Peyer's patch (tissue), 4 donors: Measurements from ENCODE around the gene SLC22A2. TPM values are rescaled to one million over a fixed set of nuclear protein-coding genes. Genes with fewer than 3 reads are reported as not detected.

Experiments
- DNase-seq, 3 donors: peaks; one replicate each; pipeline ENCODE4 v3.0.0-alpha.2; 2017 to 2019
- H3K27ac ChIP-seq, 4 donors: fragments of 200-600 bp; sonication (generic); one replicate each; pipeline ENCODE4 v1.5.1; 2016 to 2019
- H3K27me3 ChIP-seq, 2 donors: fragments of 200-600 bp; sonication (generic); one replicate each; pipeline ENCODE4 v1.5.1; 2019
- H3K36me3 ChIP-seq, 3 donors: fragments of 200-600 bp; sonication (generic); one replicate each; pipeline ENCODE4 v1.5.1; 2016 to 2019
- H3K4me1 ChIP-seq, 4 donors: fragments of 200-600 bp; sonication (generic); one replicate each; pipeline ENCODE4 v1.5.1; 2016 to 2019
- H3K4me3 ChIP-seq, 4 donors: fragments of 200-600 bp; sonication (generic); 1 replicate in 3 of 4; 2 replicates in 1 of 4; pipeline ENCODE4 v1.5.1; 2016 to 2019; ENCODE audit warnings: mild to moderate bottlenecking in 1 of 4
- H3K9me3 ChIP-seq, 4 donors: fragments of 200-600 bp; sonication (generic); one replicate each; pipeline ENCODE4 v1.5.1; 2016 to 2019; ENCODE audit warnings: mild to moderate bottlenecking in 1 of 4
- POLR2A ChIP-seq, 2 donors: fragments of 450-650 bp; IDR thresholded peaks; one replicate each; pipeline ENCODE4 v1.5.1; 2017; ENCODE audit warnings: antibody characterized with exemption in 2 of 2, mild to moderate bottlenecking in 2 of 2, moderate library complexity in 2 of 2
- total RNA-seq, 4 donors: library from RNA; depleted of rRNA; stranded (reverse); fragments of >200 nt; gene quantifications; one replicate each; pipeline ENCODE4 v1.1.0, GENCODE V29; 2016
- TF ChIP-seq, protein P1 (sequence below), 6 experiments: fragments of 450-650 bp in 4 of 6; fragments of 200-600 bp in 2 of 6; sonication (generic) in 1 of 6; IDR thresholded peaks; one replicate each; pipeline ENCODE4 v1.5.1; 2017 to 2019; ENCODE audit warnings: antibody characterized with exemption in 6 of 6, mild to moderate bottlenecking in 3 of 6, moderate library complexity in 1 of 6

SLC22A2 gene
- total RNA-seq, 4 donors from 2014 or later: not detected

DNA sequence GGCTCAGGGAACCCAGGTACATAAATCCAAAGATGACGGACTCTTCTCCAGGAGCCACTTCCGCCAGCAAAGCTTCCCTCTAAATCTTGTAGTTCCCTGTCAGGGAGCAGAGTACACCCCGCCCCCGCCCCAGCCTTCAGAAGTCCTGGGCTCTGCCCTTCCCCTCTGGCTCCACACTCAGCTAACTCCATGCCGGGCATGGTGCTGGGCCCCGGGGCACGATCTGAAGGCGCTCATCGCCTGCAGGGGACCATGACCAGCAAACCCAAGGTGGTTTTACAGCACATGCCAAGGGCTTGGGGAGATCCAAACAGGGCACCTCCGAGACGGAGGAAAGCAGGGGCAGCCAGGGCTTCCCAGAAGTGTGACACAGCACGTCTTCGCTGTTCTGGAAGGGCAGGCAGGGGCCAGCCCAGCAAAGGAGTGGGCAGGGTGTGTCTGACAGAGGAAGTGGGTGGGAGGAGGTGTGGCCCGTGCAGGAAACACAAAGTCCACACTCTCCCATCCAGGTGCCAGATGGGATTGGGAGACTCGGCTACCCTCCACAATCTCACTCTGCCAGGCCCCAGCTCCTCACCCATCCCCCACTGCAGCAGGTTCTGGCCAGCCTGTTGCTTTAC is 41.6 kb upstream of the SLC22A2 start:
- Histone ChIP-seq H3K4me3 (peak overlapping the region in 2 of 4 donors; percentile 15 to 41), H3K4me1 (peaks cover 0 to 11% (median 2%) of the 10 kb centered on the region in 4 donors), H3K36me3 (no peaks in the 10 kb centered on the region), H3K27ac (peak overlapping the region in 3 of 4 donors; percentile 59 to 92 (median 85)), H3K27me3 (no peaks in the 10 kb centered on the region), H3K9me3 (no peaks in the 10 kb centered on the region)
- peak; percentile 58 to 60 for TF ChIP-seq POLR2A (IDR thresholded peaks at IDR 0.05)
- TF ChIP-seq, protein P1, sequence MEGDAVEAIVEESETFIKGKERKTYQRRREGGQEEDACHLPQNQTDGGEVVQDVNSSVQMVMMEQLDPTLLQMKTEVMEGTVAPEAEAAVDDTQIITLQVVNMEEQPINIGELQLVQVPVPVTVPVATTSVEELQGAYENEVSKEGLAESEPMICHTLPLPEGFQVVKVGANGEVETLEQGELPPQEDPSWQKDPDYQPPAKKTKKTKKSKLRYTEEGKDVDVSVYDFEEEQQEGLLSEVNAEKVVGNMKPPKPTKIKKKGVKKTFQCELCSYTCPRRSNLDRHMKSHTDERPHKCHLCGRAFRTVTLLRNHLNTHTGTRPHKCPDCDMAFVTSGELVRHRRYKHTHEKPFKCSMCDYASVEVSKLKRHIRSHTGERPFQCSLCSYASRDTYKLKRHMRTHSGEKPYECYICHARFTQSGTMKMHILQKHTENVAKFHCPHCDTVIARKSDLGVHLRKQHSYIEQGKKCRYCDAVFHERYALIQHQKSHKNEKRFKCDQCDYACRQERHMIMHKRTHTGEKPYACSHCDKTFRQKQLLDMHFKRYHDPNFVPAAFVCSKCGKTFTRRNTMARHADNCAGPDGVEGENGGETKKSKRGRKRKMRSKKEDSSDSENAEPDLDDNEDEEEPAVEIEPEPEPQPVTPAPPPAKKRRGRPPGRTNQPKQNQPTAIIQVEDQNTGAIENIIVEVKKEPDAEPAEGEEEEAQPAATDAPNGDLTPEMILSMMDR (IDR thresholded peaks at IDR 0.05): peak in 1 of 6 experiments; percentile 2
- DNase-seq: peak in 2 of 3 donors; percentile 87 to 88

GRCh38 chr6:160299559-160299958 is 40.9 kb upstream of the SLC22A2 start:
- no peak for DNase-seq
- TF ChIP-seq POLR2A (IDR thresholded peaks at IDR 0.05): no peak
- TF ChIP-seq, protein P1 (IDR thresholded peaks at IDR 0.05): no peak
- H3K27ac ChIP-seq: peak overlapping the region in 3 of 4 donors; percentile 59 to 92 (median 85)
- no peaks in the 10 kb centered on the region for H3K27me3 ChIP-seq
- peaks cover 0 to 11% (median 2%) of the 10 kb centered on the region in 4 donors for H3K4me1 ChIP-seq
- no peaks in the 10 kb centered on the region for H3K9me3 ChIP-seq
- H3K36me3 ChIP-seq: no peaks in the 10 kb centered on the region
- peak overlapping the region in 1 of 4 donors; percentile 15 for H3K4me3 ChIP-seq

DNA sequence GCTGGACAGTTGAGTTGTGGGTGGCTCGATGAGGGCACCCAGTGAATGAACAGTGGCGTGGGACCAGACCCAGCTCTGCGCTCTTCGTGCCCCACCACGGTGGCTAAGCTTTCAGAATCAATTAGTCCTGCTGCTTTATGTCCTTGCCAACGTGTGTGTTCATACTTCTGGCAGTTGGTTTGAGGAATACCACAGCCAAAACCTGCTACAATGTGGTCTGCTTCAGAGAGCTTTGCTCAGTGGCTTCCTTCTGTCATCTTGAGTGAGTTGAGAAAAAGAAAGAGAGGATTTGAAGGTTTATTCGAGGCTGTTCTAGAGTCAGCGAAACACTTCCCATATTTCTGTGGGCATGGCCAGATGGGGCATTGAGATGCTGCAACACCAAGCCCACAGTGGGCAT is 39.5 kb upstream of the SLC22A2 start:
- H3K9me3 ChIP-seq: no peaks in the 10 kb centered on the region
- H3K4me1 ChIP-seq: peaks cover 0 to 11% (median 2%) of the 10 kb centered on the region in 4 donors
- no peak for TF ChIP-seq POLR2A (IDR thresholded peaks at IDR 0.05)
- TF ChIP-seq, protein P1 (IDR thresholded peaks at IDR 0.05): no peak
- H3K27me3 ChIP-seq: no peaks in the 10 kb centered on the region
- H3K27ac ChIP-seq: no peak overlapping the region
- no peak for DNase-seq
- no peaks in the 10 kb centered on the region for H3K36me3 ChIP-seq
- H3K4me3 ChIP-seq: no peak overlapping the region

- Histone ChIP-seq H3K36me3 (no peaks in the 10 kb centered on the region), H3K9me3 (no peaks in the 10 kb centered on the region), H3K4me3 (no peak overlapping the region), H3K27ac (no peak overlapping the region), H3K4me1 (peaks cover 0 to 11% (median 2%) of the 10 kb centered on the region in 4 donors), H3K27me3 (no peaks in the 10 kb centered on the region)
- TF ChIP-seq, protein P1 (IDR thresholded peaks at IDR 0.05): peak in 4 of 6 experiments; percentile 19 to 59 (median 52)
- TF ChIP-seq POLR2A (IDR thresholded peaks at IDR 0.05): no peak
- peak in 2 of 3 donors; percentile 63 for DNase-seq
Measured at GRCh38 chr6:160297310-160297709, 38.7 kb upstream of the SLC22A2 start.

- no peak overlapping the region for H3K4me3 ChIP-seq
- no peaks in the 10 kb centered on the region for H3K4me1 ChIP-seq
- no peak overlapping the region for H3K27ac ChIP-seq
- no peak for DNase-seq
- H3K9me3 ChIP-seq: no peaks in the 10 kb centered on the region
- H3K36me3 ChIP-seq: no peaks in the 10 kb centered on the region
- TF ChIP-seq, protein P1 (IDR thresholded peaks at IDR 0.05): no peak
- no peak for TF ChIP-seq POLR2A (IDR thresholded peaks at IDR 0.05)
- no peaks in the 10 kb centered on the region for H3K27me3 ChIP-seq
Measured at GRCh38 chr6:160293844-160294243, 35.2 kb upstream of the SLC22A2 start.
